ENCODE data around the gene PIEZO2.

Gene PIEZO2

GRCh38 chr18:10838553-10838952, 310.8 kb downstream of the PIEZO2 start:
- no peak for DNase-seq

- no peak for DNase-seq
These were observed 315.1 kb downstream of the PIEZO2 start for GRCh38 chr18:10834128-10834815.

- DNase-seq, result no peak
These were observed 315.7 kb downstream of the PIEZO2 start for GRCh38 chr18:10833656-10834055.

GRCh38 chr18:10826400-10826799, 323.0 kb downstream of the PIEZO2 start:
- DNase-seq, result no peak

GRCh38 chr18:10822456-10822855, 326.9 kb downstream of the PIEZO2 start:
- no peak for DNase-seq

GRCh38 chr18:10820681-10821080, 328.7 kb downstream of the PIEZO2 start:
- DNase-seq, result no peak

GRCh38 chr18:10814336-10814735, 335.0 kb downstream of the PIEZO2 start:
- no peak for DNase-seq

- DNase-seq, result no peak
These were observed 343.7 kb downstream of the PIEZO2 start for GRCh38 chr18:10805587-10806118.

GRCh38 chr18:10804126-10804525, 345.2 kb downstream of the PIEZO2 start:
- DNase-seq, result no peak

- no peak for DNase-seq
These were observed 350.4 kb downstream of the PIEZO2 start for GRCh38 chr18:10798727-10799550.

- DNase-seq, result no peak
These were observed 351.5 kb downstream of the PIEZO2 start for GRCh38 chr18:10797896-10798295.

- no peak for DNase-seq
These were observed 354.6 kb downstream of the PIEZO2 start for GRCh38 chr18:10794771-10795170.

GRCh38 chr18:10793730-10794370, 355.5 kb downstream of the PIEZO2 start:
- no peak for DNase-seq

- DNase-seq, result no peak
These were observed 357.2 kb downstream of the PIEZO2 start for GRCh38 chr18:10792181-10792580.

GRCh38 chr18:10791169-10791831, 358.1 kb downstream of the PIEZO2 start:
- no peak for DNase-seq

- DNase-seq, result no peak
These were observed 360.2 kb downstream of the PIEZO2 start for GRCh38 chr18:10789180-10789579.

GRCh38 chr18:10787293-10787901, 362.0 kb downstream of the PIEZO2 start:
- peak; percentile 55 for DNase-seq

GRCh38 chr18:10785798-10786197, 363.6 kb downstream of the PIEZO2 start:
- DNase-seq, result no peak

- DNase-seq, result no peak
These were observed 364.7 kb downstream of the PIEZO2 start for GRCh38 chr18:10784596-10785202.

- DNase-seq, result no peak
These were observed 365.4 kb downstream of the PIEZO2 start for GRCh38 chr18:10783941-10784340.

- DNase-seq, result no peak
These were observed 372.9 kb downstream of the PIEZO2 start for GRCh38 chr18:10776493-10776892.

- no peak for DNase-seq
These were observed 374.3 kb downstream of the PIEZO2 start for GRCh38 chr18:10775026-10775425.

Measured in NCI-H1694 (cell line).